K562 (cell line): ENCODE data around the gene COL28A1. TPM values are rescaled to one million over a fixed set of nuclear protein-coding genes. Genes with fewer than 3 reads are reported as not detected.

ENCODE experiments used
- BACH1 ChIP-seq: fragments of 200-800 bp; sonication (Bioruptor generic); IDR thresholded peaks from 2 replicates; pipeline ENCODE4 v1.6.1; 2016; ENCODE audit warnings: missing genetic modification characterization, missing compliant biosample characterization
- BCL6 ChIP-seq: fragments of 250-450 bp; sonication (Bioruptor Pico); IDR thresholded peaks from 2 replicates; pipeline ENCODE4 v1.4.0; 2020
- CBX3 ChIP-seq, 2 experiments: IDR thresholded peaks; 1 replicate in 1 of 2; 2 replicates in 1 of 2; pipeline ENCODE4 v1.6.1; 2012; ENCODE audit warnings: inconsistent platforms in 2 of 2, low read length in 2 of 2, borderline replicate concordance in 1 of 2, control low read depth in 1 of 2
- CBX5 ChIP-seq: IDR thresholded peaks from 2 replicates; pipeline ENCODE4 v1.6.1; 2014; ENCODE audit warnings: low read depth, borderline replicate concordance
- EHMT2 ChIP-seq: fragments of 450-650 bp; IDR thresholded peaks from 2 replicates; pipeline ENCODE4 v1.6.1; 2018; ENCODE audit warnings: antibody characterized with exemption
- ESRRB ChIP-seq: fragments of 250-450 bp; sonication (Bioruptor Pico); IDR thresholded peaks from 2 replicates; pipeline ENCODE4 v1.5.0; 2020; ENCODE audit warnings: mild to moderate bottlenecking, moderate library complexity, borderline replicate concordance
- MCM7 ChIP-seq, 2 experiments: fragments of 450-650 bp; IDR thresholded peaks; 2 replicates each; pipeline ENCODE4 v1.6.1; 2016 to 2018
- NCOA2 ChIP-seq, 2 experiments: fragments of 450-650 bp; IDR thresholded peaks; 2 replicates each; pipeline ENCODE4 v1.6.1; 2018; ENCODE audit warnings: mild to moderate bottlenecking in 2 of 2, moderate library complexity in 1 of 2; ENCODE audit not compliant: partially characterized antibody in 2 of 2
- NKRF ChIP-seq: fragments of 450-650 bp; IDR thresholded peaks from 2 replicates; pipeline ENCODE4 v1.6.1; 2016; ENCODE audit warnings: borderline replicate concordance
- NR2C1 ChIP-seq, 2 experiments: fragments of 450-650 bp; IDR thresholded peaks; 2 replicates each; pipeline ENCODE4 v1.6.1; 2017; ENCODE audit warnings: mild to moderate bottlenecking in 2 of 2, antibody characterized with exemption in 1 of 2, inconsistent platforms in 1 of 2, missing compliant biosample characterization in 1 of 2, missing genetic modification characterization in 1 of 2
- PHF20 ChIP-seq: fragments of 450-650 bp; IDR thresholded peaks from 2 replicates; pipeline ENCODE4 v1.6.1; 2018; ENCODE audit not compliant: partially characterized antibody
- RBFOX2 ChIP-seq: fragments of 200-400 bp; formaldehyde crosslinking; IDR thresholded peaks from 2 replicates; pipeline ENCODE4 v1.6.1; 2017; ENCODE audit warnings: low read depth, mild to moderate bottlenecking, low read length, moderate library complexity
- TRIM24 ChIP-seq, 2 experiments: fragments of 450-650 bp; IDR thresholded peaks; 2 replicates each; pipeline ENCODE4 v1.6.1; 2016
- ZNF347 ChIP-seq: fragments of 450-650 bp; formaldehyde crosslinking; IDR thresholded peaks from 2 replicates; pipeline ENCODE4 v1.4.0; 2020; ENCODE audit warnings: low read depth, mild to moderate bottlenecking, moderate library complexity
- ZNF384 ChIP-seq: IDR thresholded peaks from 2 replicates; pipeline ENCODE4 v1.6.1; 2012; ENCODE audit warnings: low read depth, low read length, improper control_type of control experiment
- ZNF41 ChIP-seq: fragments of 250-450 bp; sonication (Bioruptor Pico); conservative IDR thresholded peaks from 2 replicates; pipeline ENCODE4 v1.4.0; 2020; ENCODE audit warnings: mild to moderate bottlenecking
- ZNF785 ChIP-seq: fragments of 250-450 bp; sonication (Bioruptor Pico); IDR thresholded peaks from 2 replicates; pipeline ENCODE4 v1.4.0; 2020; ENCODE audit warnings: mild to moderate bottlenecking
- polyA plus RNA-seq, 8 experiments: library from polyadenylated mRNA; depleted of rRNA in 4 of 8; stranded (reverse) in 5 of 8; unstranded in 3 of 8; fragments of >200 nt; fragmentation: Nextera tagmentation in 2 of 8; fragmentation: Illumina TruSeq in 1 of 8; extraction: Ambion mirVana in 2 of 8; extraction: Trizol in 1 of 8; gene quantifications; 2 replicates each; pipeline versions ENCODE4 v1.2.1 to v1.2.3, GENCODE V29; 2011 to 2014; ENCODE audit warnings: inconsistent platforms in 1 of 8, missing spikeins in 1 of 8
- total RNA-seq, 7 experiments: library from RNA; depleted of rRNA in 6 of 7; stranded (reverse); fragments of >200 nt in 6 of 7; fragmentation: Illumina TruSeq in 2 of 7; extraction: Trizol in 2 of 7; gene quantifications; 2 replicates each; pipeline versions ENCODE4 v1.2.1 to v1.2.3, GENCODE V29; 2011 to 2021; ENCODE audit warnings: low replicate concordance in 1 of 7
- TF ChIP-seq, protein P1 (sequence below): fragments of 250-450 bp; sonication (Bioruptor Pico); IDR thresholded peaks from 2 replicates; pipeline ENCODE4 v1.4.0; 2020; ENCODE audit warnings: mild to moderate bottlenecking, moderate library complexity
- TF ChIP-seq, protein P2 (sequence below): fragments of 200-400 bp; formaldehyde crosslinking; IDR thresholded peaks from 2 replicates; pipeline ENCODE4 v1.6.1; 2017; ENCODE audit warnings: mild to moderate bottlenecking, low read depth, low read length, moderate library complexity
- TF ChIP-seq, protein P3 (sequence below): fragments of 250-450 bp; sonication (Bioruptor Pico); IDR thresholded peaks from 2 replicates; pipeline ENCODE4 v1.9.0; 2021; ENCODE audit warnings: mild to moderate bottlenecking, inconsistent platforms

COL28A1 gene
- total and polyA plus RNA-seq, 9 of the 15 experiments (the other 6 are each of a cell fraction or from before 2014, with no cell fraction given) = 0.03 to 0.13 (median 0.05) TPM; not detected in 3

GRCh38 chr7:7566651-7567611 lies 31.3 kb upstream of the COL28A1 start, which contains the start of gene MIOS (continued):
- TF ChIP-seq, protein P1, sequence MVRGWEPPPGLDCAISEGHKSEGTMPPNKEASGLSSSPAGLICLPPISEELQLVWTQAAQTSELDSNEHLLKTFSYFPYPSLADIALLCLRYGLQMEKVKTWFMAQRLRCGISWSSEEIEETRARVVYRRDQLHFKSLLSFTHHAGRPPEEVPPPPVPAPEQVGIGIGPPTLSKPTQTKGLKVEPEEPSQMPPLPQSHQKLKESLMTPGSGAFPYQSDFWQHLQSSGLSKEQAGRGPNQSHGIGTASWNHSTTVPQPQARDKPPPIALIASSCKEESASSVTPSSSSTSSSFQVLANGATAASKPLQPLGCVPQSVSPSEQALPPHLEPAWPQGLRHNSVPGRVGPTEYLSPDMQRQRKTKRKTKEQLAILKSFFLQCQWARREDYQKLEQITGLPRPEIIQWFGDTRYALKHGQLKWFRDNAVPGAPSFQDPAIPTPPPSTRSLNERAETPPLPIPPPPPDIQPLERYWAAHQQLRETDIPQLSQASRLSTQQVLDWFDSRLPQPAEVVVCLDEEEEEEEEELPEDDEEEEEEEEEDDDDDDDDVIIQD (CRISPR knock-in tag) = no peak
- TF ChIP-seq ZNF41 = no peak
- no peak for TF ChIP-seq EHMT2
- TF ChIP-seq BCL6 (CRISPR knock-in tag) = no peak
- no peak for TF ChIP-seq CBX3 (IDR thresholded peaks at IDR 0.05; ENCODE audit: borderline replicate concordance in 1 of 2, low read length in 2 of 2)
- no peak for TF ChIP-seq ESRRB (CRISPR knock-in tag)
- no peak for TF ChIP-seq ZNF347 (CRISPR knock-in tag)
- peak; percentile 94 for TF ChIP-seq RBFOX2
- no peak for TF ChIP-seq NCOA2 (IDR thresholded peaks at IDR 0.05; ENCODE audit: partially characterized antibody in 2 of 2)
- TF ChIP-seq, protein P2, sequence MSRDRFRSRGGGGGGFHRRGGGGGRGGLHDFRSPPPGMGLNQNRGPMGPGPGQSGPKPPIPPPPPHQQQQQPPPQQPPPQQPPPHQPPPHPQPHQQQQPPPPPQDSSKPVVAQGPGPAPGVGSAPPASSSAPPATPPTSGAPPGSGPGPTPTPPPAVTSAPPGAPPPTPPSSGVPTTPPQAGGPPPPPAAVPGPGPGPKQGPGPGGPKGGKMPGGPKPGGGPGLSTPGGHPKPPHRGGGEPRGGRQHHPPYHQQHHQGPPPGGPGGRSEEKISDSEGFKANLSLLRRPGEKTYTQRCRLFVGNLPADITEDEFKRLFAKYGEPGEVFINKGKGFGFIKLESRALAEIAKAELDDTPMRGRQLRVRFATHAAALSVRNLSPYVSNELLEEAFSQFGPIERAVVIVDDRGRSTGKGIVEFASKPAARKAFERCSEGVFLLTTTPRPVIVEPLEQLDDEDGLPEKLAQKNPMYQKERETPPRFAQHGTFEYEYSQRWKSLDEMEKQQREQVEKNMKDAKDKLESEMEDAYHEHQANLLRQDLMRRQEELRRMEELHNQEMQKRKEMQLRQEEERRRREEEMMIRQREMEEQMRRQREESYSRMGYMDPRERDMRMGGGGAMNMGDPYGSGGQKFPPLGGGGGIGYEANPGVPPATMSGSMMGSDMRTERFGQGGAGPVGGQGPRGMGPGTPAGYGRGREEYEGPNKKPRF = no peak
- TF ChIP-seq, protein P3, sequence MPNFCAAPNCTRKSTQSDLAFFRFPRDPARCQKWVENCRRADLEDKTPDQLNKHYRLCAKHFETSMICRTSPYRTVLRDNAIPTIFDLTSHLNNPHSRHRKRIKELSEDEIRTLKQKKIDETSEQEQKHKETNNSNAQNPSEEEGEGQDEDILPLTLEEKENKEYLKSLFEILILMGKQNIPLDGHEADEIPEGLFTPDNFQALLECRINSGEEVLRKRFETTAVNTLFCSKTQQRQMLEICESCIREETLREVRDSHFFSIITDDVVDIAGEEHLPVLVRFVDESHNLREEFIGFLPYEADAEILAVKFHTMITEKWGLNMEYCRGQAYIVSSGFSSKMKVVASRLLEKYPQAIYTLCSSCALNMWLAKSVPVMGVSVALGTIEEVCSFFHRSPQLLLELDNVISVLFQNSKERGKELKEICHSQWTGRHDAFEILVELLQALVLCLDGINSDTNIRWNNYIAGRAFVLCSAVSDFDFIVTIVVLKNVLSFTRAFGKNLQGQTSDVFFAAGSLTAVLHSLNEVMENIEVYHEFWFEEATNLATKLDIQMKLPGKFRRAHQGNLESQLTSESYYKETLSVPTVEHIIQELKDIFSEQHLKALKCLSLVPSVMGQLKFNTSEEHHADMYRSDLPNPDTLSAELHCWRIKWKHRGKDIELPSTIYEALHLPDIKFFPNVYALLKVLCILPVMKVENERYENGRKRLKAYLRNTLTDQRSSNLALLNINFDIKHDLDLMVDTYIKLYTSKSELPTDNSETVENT (CRISPR knock-in tag) = no peak; the same call in 1 of the 2 replicates
- no peak for TF ChIP-seq TRIM24 (IDR thresholded peaks at IDR 0.05)
- no peak for TF ChIP-seq MCM7 (IDR thresholded peaks at IDR 0.05)
- no peak for TF ChIP-seq NKRF
- TF ChIP-seq PHF20 = peak; percentile 64
- no peak for TF ChIP-seq BACH1 (tag)
- no peak for TF ChIP-seq ZNF384
- TF ChIP-seq NR2C1 (IDR thresholded peaks at IDR 0.05) = no peak
- no peak for TF ChIP-seq NR2C1 (tag; IDR thresholded peaks at IDR 0.05)
- TF ChIP-seq CBX5 = no peak
- TF ChIP-seq ZNF785 = no peak
